ENCODE data around the gene MRGPRD.

MRGPRD gene

DNA sequence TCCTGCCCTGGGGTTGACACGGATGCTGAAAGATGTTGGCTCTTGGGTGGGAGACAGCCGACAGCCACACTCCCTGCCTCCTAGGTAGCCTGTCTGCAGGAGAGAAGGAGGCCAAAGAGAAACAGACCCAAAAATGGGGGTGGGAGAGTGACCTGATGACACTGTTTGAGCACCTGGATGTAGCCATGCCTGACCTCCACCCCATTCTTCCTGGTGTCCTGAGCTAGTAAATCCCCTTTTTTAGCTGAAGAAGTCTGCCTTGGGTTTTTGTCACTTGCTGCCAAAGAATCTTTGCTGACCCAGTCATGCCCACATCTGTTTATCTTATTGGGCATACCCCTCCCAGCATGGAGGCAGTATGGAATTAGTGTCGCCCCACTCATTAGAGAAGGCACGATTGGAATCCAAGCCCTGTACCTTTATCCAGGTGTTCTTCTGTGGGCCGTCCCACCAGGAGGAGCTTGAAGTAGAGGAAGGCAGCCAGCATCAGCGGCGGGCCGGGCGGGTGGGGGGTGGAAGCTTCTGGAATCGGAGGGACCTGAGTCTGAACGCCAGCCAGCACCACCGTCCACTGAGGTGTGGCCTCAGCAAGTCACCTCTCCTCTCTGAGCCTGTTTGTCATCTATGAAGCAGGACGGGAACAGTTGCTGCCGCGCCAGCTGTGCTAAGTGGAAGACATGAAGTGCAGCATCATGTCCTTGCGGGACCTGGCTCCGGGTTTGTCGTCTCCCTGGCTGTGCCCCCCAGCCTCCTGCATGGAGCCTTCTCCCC, 39.3 kb downstream of the MRGPRD start:
- no peak for DNase-seq

DNA sequence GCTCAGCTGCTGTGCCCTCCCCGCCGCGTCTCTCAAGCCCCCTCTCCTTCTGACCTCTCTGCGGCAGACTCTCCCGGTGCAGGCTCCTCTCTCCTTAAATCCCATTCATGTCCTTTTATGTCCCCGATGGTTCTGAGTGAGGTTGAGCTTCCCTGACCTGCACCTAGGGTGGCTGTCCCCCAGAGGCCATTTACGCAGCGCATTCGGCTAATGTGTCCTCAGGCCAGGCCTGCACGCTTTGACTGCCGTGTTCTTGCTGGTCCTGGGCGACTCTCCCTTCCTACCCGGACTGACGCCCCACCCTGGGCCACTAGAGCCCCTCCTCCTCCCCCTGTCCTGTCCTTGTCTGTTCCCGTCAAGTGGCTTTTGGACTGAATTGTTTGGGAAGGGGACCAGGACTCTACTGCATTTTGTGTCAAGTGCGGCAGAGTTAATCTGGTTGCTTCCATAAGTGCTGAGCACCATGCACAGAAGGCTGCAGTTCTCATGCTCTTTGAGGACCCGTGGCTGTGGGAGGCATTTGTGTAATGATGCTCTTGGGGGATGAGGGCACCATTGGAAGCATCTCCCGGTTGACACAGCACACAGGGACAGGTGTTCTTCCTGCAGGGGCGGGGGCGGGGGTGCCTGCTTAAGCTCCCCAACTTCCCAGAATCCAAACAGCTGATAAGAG, 40.0 kb downstream of the MRGPRD start:
- DNase-seq, result no peak

DNA sequence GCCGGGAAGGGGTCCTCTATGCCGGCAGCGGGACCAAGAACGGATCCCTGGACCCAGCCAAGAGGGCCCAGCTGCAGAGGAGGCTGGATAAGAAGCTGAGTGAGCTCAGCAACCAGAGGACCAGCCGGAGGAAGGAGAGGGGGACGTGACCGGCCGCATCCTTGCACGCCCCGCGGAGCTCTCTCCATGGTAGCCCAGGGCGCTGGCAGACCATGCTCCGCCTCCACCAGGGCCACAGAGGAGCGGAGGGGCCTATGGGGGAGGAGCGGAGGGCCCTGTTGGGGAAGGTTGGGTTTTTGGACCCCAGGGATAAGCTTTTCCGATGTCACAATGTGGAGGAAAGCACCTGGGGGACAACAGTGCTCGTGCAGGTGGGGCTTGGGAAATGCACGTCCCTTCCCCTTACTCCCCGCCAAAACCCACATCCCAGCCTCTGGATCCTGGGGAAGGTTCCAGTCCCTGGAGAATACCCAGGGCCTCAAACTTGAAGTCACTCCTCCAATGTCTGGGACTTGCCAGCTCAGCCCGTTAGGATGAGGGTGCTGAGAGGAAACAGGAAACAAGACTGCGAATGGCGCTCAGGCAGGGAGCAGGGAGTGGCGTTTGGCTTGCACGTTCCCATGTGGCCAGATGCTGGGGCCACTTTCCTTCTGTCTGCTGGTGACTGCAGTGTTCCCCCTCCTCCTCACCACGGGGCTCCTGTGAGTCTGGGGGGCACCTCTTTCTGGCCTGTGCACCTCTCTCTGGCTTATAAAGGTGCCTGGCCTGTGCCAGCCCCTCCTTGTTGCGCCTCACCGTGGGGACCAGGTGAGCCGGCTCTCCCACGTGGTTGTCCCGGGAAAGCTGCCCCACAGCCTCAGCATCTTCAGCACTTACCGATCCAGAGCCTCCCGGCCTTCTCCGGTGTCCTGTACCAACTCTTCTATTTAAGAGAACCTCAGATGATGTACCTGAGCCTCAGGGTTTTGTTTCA, 40.9 kb downstream of the MRGPRD start:
- DNase-seq, result no peak

DNA sequence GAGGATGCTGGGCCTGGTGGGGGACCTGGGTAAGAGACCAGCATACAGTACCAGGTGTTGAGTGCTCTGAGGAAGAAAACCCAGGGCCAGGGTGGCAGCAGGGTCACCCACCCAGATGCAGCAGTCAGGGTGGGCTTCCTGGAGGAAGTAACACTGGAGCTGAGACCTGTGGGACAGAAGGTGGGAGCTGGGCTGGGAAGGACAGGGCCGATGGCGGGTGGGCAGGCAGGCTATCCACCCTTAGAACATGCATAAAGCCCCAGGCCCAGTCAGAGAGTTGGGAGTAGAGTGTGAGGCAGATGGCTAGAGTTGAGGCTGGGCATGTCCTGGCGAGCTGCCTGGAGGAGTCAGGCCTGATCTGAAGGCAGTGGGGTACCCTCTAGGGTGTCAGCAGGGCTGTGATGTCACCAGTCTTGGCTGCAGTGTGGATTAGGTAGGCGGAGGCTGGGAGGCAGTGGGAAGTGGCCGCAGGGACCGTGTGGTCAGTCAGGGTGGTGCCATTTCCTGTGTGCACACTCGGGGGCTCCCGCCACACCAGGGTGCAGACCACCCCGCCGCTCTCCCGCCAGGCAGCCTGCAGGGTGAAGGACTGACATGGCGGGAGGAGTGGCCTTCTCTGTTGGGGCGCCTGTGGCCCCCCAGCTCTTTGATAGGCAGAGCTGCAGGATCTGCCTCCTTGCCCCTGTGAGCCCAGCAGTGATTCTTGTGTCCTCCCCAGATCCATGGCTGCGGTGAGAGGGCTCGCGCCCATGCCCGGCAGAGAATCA, 41.8 kb downstream of the MRGPRD start:
- DNase-seq, result no peak

DNA sequence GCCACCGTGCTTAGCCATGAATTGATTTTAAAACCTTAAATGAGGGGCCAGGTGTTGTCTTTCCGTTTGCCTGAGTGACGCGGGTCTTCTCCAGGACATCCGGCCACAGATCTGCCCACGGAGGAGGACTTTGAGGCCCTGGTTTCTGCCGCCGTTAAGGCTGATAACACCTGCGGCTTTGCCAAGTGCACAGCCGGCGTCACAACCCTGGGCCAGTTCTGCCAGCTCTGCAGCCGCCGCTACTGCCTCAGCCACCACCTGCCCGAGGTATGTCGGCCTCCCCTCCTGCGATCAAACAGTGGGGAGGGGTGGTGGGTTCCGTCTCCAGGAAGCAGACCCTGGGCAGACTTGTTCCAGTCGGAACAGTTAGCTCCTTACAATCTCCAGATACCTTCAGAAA, 42.7 kb downstream of the MRGPRD start:
- DNase-seq, result no peak

DNA sequence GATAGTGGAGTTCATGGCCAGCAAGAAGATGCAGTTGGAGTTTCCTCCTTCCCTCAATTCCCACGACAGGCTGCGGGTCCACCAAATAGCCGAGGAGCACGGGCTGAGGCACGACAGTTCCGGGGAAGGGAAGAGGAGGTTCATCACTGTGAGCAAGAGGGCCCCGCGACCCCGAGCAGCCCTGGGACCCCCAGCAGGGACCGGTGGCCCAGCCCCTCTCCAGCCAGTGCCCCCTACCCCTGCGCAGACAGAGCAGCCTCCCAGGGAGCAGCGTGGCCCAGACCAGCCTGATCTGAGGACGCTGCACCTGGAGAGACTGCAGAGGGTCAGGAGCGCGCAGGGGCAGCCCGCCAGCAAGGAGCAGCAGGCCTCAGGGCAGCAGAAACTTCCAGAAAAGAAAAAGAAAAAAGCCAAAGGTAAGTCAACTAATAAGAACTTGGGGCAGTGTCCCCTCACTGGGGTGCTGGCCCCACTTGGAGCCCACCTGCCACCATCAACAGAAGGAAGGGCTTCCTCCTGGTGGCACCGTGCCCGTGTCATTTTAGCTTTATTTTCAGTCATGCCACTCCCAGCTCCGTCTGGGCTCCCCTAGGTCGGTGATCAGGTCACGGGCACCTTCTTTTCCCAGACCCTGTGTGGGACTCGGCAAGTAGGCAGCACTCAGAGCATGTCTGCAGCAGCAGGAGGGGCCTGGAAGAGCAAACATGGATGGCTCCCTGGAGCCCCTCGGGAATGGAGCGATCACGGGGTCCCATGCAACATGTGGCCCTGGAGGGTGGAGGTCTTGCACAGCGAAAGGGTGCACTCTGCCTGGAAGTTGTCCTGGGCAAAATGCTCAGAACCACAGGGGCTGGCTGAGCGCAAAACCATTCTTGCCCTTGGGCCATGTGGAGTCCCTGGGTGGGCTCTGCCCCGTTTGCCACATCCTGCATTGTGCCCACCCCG, 43.8 kb downstream of the MRGPRD start:
- no peak for DNase-seq

DNA sequence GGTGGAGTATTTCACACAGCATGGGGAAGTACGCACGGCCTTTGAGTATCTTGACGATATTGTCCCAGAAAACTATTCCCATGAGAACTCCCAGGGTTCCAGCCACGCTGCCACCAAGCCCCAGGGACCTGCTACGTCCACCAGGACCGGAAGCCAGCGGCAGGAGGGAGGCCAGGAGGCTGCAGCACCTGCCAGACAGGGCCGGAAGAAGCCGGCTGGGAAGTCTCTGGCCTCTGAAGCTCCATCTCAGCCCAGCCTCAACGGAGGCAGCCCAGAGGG, 44.5 kb downstream of the MRGPRD start:
- no peak for DNase-seq

DNA sequence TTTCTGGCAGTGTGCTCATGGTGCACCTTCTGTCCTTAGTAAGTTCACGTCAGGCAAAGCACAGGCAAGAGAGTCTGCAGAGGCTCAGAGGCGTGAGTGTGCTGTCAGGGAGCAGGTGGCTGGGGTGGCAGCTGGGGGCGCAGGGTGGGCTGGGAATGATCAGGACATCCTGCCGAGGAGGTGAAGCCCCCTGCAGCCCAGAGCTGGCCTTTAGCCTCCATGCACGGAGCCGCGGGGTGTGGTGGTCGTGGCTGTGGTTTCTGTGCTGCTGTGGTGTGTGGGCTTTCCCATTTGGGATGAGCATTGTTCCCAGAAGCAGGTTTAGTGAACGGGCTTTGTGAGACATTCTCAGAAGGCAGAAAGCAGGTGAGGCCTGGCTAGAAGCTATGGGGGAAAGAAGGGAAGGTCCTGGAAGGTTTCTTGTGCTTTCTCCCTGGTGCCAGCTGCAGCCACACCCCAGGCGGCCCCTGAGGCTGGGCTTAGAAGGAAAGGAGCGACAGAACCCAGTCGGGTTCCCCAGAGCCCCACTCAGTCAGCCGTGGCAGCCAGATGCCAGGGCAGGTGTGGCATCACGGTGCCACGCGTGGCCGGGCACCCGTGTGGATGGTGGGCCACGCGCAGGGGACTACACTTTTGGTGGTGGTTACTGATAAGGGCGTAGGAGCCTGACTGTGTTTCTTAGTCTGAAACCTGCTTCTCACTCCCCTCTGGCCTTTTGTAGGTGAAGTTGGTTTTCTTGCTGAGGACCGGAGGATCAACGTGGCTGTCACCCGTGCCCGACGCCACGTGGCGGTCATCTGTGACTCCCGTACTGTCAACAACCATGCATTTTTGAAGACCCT, 45.0 kb downstream of the MRGPRD start:
- DNase-seq, result no peak

DNA sequence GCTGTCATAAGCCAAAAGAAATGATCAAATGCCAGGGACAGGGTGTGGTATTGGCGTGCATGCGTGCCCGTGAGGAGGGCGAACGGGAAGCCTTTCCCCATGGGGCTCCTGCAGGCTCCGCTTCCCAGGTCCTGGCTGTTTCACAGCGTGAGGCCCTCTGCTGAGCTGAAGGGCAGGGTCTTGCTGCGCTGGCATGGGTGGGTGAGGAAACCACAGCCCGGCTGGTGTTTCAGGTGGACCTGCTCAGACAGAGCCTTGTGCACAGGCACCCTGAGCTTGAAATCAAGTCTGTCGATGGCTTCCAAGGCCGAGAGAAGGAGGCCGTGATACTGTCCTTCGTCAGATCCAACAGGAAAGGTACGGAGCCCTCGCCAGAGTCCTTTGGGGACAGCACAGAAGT, 45.7 kb downstream of the MRGPRD start:
- no peak for DNase-seq

DNA sequence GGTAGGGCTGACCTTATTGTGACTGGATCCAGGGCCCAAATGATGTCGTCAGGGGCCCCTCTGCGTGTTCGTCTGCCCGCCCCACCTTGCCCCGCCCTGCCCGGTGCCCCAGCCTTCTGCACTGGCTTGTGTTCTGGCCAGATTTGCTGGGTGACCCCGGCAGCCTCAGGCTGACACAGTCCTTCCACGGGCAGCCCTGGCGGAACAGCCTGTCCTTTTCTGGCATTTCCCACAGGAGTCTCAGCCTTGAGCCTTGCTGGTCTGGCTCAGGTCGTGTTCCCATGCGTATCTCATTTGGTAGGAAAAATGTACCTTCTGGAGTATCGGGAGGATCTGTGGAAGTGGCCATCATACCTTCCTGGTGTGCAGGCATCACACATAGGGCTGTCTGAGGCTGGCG, 46.1 kb downstream of the MRGPRD start:
- no peak for DNase-seq

DNA sequence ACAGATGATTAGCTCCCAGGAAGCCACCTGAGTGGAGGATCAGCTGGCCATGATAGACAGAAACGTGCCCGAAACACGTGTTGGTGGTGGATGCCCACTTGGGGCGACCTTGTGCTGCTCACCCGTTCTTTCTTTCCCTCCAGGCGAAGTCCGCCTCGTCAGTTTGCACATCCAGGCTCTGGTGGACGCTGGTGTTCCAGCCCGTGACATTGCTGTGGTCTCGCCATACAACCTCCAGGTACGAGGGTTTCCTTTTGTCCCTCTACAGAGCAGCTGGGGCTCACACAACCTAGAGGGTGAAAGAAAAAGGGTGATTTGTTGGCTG, 46.5 kb downstream of the MRGPRD start:
- no peak for DNase-seq

DNA sequence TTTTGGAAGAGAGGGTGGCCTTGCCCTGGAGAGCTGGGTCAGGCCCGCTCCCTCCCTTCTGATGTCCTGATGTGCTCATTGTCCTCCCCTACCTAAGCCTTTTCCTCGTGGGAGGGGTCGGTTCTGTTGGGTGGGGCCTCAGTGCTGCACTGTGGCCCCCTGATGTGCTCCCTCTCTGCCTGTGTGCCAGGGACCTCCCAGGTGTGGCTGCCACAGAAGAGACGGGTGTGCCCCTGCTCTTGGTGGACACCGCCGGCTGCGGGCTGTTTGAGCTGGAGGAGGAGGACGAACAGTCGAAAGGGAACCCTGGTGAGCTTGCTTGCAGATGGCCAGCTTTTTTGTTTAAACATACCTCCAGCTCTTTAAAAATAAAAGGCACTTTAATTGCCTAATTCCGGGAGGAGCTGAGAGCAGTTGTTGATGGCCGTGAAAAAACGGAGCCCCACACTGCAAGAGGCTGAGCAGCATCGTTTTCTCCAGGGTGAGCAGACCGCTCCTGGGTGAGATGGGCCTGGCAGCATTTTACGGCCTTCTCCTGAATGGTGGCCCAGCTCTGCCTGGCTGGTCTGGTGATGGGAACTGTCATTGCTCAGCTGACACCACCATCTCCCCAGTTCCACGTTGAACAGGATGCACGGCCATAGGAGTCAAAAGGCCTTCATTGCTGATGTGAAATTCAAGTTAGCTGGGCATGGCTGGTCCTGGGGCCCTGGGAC, 47.0 kb downstream of the MRGPRD start:
- no peak for DNase-seq

DNA sequence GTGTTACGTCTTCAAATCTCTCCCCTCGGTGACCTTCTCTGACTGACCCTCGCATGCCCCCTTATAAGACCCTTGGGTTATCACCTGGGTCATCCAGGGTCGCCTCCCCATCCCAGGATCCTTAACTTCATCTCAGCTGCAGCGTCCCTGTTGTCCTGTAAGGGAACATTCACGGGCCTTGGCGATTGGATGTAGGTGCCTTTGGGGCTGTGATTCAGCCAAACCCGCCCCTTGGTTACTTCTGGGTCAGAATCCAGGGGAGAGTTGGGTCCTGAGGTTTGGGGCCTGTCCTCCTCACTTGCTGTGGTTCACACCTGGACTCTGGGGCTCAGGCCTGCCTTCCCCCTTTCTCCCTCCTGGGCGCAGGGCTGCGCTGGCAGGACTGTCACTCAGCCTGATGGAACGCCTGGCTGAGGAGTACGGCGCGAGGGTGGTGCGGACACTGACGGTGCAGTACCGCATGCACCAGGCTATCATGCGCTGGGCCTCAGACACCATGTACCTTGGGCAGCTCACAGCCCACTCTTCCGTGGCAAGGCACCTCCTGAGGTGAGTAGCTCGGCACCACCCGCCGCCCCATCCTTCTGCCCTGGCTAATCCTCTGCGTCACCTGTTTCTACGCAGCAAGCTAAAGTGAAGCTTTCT, 47.7 kb downstream of the MRGPRD start:
- DNase-seq, result no peak

DNA sequence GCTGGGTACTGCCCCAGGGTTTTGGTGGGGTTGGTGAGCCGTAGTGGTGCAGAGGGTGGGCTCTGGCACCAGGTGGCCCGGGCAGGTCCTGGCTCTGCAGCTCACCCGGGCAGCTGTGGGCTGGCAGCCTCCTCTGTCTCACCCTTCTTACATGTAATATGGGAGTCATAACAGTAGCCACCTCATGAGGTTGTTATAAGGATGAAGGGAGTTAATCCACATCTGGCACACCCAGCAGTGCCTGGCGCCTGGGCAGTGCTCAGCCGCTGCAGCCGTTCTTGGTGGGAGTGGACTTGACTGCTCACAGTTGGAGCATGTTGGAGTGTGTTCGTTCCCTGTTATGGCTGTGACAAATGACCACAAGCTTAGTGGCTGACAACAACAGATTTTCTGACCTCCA, 48.4 kb downstream of the MRGPRD start:
- DNase-seq, result no peak

DNA sequence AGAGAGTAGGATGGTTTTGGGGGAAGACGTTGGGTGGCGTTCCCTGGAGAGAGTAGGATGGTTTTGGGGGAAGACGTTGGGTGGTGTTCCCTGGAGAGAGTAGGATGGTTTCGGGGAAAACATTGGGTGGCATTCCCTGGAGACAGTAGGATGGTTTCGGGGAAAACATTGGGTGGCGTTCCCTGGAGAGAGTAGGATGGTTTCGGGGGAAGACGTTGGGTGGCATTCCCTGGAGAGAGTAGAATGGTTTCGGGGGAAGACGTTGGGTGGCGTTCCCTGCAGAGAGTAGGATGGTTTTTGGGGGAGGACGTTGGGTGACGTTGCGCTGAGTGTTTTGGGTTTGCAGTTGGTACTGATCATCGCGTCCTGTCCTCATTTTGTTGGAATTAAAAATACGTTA, 48.9 kb downstream of the MRGPRD start:
- DNase-seq, result no peak

DNA sequence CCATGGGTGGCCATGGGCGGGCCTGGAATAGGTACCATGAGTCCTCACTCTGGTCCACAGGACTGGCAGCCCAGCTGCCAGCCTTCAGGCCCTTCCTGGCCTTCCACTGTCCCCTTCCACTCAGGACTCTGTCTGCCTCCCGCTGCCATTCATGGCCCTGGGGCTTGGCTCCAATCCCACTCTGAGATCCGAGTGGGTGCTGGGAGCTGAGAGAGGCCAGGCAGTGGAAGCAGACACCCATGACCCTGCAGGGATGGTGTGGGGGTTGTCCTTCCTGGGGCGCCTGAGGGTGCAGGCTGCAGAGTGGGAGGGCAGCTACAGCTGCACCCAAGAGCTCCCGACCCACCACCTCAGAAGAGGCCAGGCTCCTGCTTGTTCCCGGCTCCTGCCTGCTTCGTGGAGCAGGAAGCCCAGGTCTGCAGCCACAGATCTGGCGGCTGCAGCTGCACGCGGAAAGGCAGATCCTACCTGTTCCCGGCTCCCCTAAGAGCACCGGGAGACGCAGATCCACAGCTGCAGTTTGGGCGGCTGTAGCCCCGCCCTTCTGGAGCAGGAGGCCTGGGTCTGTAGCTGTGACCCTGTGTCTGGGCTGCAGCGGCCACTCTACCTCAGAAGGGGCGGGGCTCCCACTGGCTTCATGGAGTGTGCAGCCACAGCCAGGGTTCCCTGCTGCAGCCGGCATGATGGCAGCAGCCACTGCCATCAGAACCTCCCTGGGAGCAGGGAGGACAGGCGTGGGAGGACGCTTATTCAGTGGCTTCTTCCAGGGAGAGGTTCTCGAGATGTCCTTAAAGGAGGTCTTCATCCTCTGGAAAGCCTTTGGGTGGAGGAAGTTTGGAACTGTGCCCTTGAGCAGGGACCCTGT, 49.6 kb downstream of the MRGPRD start:
- DNase-seq, result no peak

All from activated CD4-positive, alpha-beta T cell treated with anti-CD3 and anti-CD28 coated beads, Interleukin-10, Interleukin-2, amounts not matched to agents 100 ng/mL and 50 ng/mL, durations not matched to agents 16 hours and 8 hours (primary cell).